Measurements from ENCODE around the gene MYL7.
A peak's percentile ranks its signal among the peaks of the same experiment; 100 is the strongest.
"Not testable (repeated sequence)": the region's sequence is repeated elsewhere in the genome, so short reads cannot be mapped to it uniquely, and the experiment has no call there.

The MYL7 gene

GRCh38 chr7:44128721-44129582 lies 12.2 kb downstream of the MYL7 start:
- DNase-seq: no peak

DNA sequence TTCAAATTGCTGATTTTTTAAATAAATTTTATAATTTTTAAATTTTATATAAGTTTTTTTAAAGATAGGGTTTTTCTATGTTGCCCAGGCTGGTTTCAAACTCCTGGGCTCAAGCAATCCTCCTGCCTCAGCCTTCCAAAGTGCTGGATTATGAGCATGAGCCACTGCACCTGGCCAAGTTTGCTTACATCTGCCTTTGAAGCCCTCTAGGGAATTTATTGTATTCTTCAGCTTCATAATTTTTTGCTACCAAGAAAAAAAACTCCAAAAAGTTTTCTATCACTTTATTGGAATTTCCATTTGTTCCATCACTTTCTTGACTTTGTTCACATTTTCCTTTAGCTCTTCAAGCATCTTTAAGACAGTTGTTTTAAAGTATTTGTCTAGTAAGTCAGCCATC lies 14.0 kb downstream of the MYL7 start:
- DNase-seq: no peak

- not testable (repeated sequence) for DNase-seq
These were observed 14.6 kb downstream of the MYL7 start for GRCh38 chr7:44126574-44126973.

GRCh38 chr7:44124822-44125202 lies 16.3 kb downstream of the MYL7 start:
- no peak for DNase-seq

- peak; percentile 98 for DNase-seq
These were observed 17.7 kb downstream of the MYL7 start, which contains the start of gene POLD2 for GRCh38 chr7:44123190-44124003. Gene POLD2, minus strand, starts transcription at chr7:44123548. Its CDS starts 1,495 bp downstream, at chr7:44122053.

GRCh38 chr7:44122529-44122928 lies 18.6 kb downstream of the MYL7 start:
- no peak for DNase-seq

DNA sequence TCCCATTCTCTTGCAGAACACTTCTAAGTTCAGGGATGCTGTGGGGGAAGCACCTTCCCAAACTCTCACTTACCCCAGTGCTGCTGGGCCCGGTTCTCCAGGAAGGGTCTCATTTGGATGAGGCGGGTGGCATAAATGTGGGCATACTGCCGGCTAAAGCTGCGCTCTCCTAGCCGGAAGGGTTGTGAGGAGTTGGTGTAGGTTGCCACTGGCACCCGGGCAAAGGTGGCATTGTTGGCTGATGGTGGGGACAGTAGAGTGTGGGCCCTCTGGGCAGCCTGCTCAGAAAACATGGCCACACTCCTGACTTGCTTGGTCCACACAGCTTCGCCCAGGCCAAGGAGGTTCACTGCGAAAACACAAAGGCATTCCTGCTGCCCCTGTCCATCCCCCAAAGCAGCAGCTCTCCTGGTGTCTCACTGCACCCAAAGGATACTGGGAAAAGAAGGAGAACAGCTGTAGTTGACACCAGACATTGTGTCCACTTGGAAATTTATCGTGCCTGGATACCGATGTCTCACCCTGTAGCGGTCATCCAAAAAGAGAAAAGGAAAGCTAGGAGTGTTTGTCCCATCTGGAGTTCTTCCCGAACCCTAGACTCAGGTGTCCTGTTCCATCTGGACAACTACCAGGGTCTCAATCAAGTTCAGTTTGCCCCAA lies 19.2 kb downstream of the MYL7 start:
- no peak for DNase-seq

DNA sequence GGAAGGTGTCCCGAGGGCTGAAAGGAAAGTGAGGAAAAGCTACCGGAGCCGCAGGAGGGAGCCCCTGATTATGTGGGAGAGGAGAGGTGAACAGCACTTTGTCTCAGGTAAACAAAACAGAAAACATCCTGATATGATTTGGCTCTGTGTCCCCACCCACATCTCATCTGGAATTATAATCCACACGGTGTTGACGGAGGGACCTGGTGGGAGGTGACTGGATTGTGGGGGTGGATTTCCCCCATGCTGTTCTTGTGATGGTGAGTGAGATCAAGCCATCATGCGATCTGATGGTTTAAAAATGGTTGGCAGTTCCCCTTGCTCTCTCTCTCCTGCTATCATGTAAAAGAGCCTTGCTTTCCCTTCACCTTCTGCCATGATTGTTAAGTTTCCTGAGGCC lies 20.7 kb downstream of the MYL7 start:
- no peak for DNase-seq

DNA sequence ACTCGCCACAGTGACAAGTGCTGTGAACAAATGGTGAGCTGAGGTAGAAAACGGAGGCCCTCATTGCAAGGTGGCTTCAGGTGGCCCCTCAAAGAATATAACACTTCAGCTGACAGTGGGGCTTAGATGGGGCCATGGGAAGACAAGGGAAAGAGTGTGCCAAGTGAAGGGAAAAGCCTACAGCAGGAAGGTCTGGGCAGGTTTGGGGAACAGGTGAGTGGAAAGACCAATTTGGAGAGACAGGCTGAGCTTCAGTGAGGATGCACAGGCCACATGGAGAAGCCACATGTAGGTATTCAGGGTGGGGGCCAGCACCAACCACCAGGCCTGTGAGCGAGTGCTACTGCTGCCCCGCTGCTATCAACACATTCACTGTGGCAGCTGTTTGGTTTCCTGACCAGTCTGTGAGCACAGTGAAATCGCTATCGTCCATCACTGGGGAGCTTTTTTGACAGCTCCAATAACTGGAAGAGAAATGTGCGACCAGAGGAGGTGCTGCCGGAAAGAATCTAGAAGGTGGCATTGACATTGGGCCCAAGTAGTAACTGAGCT lies 21.2 kb downstream of the MYL7 start:
- no peak for DNase-seq

- no peak for DNase-seq
These were observed 23.2 kb downstream of the MYL7 start for GRCh38 chr7:44117801-44118429.

DNA sequence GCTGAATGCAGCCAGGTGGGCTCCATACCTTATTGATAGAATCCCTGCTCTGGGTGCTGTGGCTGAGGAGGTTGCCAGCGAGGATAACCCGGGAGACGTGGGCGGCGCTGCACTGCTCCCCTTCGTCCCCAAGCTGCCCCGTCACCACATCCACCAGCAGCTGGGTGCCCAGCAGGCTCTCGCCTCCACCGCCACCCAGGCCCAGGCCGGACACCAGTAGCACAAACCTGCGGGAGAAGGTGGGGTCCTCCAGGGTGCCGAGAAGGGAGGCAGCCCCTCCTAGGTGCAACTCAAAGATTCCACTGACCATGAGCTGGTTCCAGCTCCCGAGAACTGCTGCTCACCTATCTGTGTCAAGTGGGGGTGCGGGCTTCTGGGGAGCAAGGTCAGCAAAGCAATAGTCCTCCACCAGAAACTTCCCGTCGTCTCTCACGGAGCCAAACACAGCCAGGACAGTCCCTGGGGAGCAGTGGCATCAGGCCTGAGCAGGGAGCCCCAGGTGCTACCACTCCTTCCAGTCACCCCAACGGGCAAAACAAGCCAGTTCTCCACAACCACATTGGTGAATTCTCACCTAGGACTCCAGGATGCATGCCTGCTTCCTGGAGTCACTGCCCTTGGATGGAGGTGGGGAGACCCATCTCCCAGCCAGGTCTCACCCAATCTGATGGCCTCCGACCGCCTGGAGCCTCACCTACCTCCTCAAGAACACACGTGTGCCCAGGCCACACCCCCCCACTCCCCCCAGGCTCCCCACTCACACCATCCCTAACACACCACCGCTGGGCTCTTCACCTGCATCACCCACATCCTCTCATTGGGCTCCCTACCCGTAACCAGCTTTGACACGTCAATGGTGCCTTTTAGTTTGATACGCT lies 24.1 kb downstream of the MYL7 start:
- DNase-seq: no peak

DNA sequence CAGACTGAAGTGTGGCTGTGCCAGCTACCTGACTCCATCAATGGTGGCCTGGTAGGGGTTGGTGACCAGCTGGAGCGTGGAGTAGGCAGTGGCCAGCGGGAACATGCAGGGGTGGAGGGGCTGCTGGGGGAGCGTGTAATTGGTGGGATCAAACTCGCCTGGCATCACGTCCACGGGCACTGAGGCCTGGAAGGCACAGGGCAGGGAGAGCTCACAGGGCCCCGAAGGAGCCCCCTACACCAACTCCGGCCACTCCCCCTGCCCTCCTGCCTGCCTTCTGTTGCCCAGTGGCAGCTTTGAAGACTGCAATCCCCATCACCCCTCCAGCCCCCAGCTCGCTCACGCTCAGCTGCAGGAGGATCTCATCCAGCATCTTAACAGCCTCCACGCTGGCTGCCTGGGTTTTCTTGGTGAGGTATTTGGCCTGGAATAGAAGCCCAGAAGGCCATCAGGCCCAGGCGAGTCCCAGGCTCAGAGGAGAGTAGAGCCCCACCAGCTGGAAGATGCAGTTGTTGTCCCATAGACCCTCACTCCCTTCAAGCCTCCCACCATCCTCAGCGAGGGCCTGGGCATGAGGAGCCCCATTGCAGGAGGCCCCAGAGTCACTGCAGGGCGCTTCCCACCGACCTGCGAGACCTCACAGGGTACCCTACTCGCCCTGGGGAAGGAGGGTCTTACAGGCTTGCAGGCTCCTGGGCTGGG lies 24.9 kb downstream of the MYL7 start:
- no peak for DNase-seq

- no peak for DNase-seq
These were observed 26.4 kb downstream of the MYL7 start for GRCh38 chr7:44114586-44115310.

DNA sequence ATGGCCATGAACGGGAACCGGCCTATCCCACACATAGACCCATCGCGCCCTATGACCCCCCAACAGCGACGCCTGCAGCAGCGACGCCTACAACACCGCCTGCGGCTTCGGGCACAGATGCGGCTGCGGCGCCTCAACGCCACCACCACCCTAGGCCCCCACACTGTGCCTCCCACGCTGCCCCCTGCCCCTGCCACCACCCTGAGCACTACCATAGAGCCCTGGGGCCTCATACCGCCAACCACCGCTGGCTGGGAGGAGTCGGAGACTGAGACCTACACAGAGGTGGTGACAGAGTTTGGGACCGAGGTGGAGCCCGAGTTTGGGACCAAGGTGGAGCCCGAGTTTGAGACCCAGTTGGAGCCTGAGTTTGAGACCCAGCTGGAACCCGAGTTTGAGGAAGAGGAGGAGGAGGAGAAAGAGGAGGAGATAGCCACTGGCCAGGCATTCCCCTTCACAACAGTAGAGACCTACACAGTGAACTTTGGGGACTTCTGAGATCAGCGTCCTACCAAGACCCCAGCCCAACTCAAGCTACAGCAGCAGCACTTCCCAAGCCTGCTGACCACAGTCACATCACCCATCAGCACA lies 27.3 kb downstream of the MYL7 start:
- DNase-seq: no peak

- peak; percentile 74 for DNase-seq
These were observed 28.0 kb downstream of the MYL7 start for GRCh38 chr7:44112997-44113763.

- DNase-seq: peak; percentile 74
These were observed 28.7 kb downstream of the MYL7 start for GRCh38 chr7:44112231-44112996.

DNA sequence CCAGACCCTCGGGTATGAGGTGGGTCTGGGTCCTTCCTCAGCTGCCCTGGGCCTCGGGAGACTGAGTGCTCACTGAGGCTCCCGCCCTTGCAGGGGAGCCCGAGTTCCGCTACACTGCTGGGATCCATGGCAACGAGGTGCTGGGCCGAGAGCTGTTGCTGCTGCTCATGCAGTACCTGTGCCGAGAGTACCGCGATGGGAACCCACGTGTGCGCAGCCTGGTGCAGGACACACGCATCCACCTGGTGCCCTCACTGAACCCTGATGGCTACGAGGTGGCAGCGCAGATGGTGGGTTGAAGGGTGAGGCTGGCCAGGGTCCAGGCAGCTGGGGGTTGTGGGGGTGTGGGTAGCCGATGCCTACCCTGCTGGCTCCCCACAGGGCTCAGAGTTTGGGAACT lies 29.4 kb downstream of the MYL7 start:
- peak; percentile 33 for DNase-seq
